Measurements from ENCODE around the gene LYRM7.
"Not testable (repeated sequence)": the region's sequence is repeated elsewhere in the genome, so short reads cannot be mapped to it uniquely, and the experiment has no call there.

LYRM7 gene

DNA sequence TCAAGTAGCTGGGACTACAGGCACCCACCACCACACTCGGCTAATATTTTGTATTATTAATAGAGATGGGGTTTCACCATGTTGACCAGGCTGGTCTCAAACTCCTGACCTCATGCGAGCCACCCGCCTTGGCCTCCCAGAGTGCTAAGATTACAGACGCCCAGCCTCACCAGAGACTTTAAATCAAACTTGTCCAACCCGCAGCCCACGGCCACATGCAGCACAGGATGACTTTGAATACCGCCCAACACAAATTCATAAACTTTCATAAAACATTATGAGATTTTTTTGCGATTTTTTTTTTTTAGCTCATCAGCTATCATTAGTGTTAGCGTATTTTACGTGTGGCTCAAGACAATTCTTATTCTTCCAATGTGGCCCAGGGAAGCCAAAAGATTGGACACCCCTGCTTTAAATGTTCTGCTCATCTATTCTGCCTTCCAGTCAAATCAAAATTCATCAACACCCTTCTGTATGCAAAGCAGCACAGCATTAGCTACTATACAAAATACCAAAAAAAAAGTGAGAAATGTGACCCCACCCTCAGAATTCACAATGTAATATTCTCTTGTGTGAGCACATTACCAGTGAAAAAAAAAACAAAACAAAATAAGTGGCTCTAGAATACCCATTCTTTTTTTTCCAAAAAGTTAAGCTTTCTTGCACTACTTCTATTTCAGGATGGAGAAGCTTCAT, 50.4 kb downstream of the LYRM7 start:
- DNase-seq (ENCODE audit: low read depth in 2 of 2), result no peak

DNA sequence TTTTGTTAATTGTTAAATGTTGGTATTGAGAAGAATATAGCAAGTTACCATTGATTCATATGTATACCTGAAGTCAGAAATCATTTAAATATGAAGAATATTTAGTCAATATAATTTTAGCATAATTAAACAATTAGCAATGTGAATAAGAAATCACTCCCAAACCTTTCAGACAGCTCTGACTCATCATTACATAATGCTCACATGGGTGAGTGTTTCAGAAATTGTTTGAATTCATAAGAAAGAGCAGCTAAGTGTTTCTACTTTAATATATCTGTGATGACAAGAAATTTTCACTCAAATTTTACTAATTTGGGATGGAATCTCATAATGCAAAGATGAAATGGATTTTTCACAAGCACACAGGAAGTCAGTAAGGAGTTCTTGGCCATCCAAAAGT, 51.1 kb downstream of the LYRM7 start:
- no peak for DNase-seq (ENCODE audit: low read depth in 2 of 2)

DNA sequence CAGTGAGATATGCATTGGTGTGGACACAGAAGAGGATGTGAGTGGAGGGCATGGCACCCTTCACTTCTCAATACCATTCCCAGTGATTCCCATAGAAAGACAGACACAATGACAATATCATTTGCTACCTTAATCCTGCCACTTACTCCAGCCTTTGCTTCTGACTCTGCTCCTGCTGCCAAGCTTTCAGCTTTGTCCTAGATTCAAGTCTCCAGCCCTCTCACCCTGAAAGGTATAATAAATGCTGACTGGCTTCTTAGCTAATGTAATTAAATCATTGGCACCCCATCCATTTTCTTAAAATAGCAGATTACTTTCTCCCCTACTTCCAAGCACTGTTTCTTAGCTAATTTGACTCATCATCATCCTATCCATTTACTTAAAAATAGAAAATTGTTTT, 52.0 kb downstream of the LYRM7 start:
- DNase-seq (ENCODE audit: low read depth in 2 of 2), result no peak

DNA sequence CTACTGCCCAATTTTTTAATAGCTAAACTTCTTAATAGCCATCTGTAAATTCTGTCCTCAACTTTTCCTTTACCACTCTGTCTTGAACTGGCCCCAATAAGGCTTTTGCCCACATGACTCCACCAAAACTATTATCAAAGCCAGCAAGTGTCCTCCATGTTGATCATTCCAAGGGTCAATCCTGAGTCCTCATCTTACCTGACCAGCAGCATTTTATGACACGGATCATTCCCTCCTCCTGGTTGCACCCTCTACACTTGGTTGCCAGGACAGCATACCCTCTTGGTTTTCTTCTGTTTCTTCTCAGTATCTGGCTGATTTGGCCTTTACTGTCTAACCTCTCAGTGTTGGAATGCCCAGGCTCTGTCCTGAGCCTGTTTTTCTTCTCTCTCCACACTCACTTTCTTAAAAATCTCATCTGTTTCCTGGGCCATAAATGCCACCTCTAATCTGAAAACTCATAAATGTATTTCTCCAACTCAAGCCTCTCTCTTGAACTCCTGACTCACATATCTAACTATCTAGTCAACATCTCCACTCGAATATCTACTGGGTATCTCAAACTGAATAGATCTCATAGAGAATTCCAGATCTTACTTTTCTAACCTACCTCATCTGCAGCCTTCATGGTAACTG, 53.1 kb downstream of the LYRM7 start:
- DNase-seq (ENCODE audit: low read depth in 2 of 2), result no peak

DNA sequence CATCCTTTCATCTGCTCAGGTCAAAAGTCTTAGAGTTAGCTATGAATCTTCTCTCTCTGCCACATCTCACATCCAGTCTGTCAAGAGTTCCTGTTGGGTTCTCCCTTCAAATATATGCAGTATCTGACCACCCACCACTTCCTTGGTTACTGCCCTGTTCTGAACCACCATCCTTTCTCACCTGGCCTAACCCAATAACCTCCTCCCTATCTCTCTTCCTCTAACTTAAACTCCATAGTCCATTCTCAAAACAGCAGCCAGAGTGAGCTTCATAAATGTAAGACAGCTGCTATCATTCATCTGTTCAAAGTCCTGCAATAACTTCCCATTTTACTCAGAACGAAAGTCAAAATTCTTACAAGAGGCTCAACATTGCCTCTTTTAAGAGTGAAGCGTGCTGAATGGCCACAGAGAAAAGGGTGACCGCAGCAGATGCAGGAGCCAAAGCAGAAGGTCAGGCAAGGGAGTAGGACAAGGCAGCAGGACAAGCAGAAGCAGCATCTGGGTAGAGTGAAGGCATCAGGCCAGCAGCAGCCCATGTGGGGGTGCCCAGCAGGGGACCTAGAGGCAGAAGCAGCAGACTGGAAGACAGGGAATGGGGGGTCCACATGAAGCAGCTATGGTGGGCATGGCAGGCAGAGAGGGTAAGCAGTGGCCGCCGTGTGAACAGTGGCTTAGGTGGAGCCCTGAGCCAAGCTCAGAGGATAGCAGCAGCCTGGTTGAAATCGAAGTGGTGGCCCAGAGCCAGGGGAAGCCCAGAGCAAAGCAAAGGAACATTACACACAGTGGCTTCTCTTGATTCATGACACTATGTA, 53.9 kb downstream of the LYRM7 start:
- no peak for DNase-seq (ENCODE audit: low read depth in 2 of 2)

DNA sequence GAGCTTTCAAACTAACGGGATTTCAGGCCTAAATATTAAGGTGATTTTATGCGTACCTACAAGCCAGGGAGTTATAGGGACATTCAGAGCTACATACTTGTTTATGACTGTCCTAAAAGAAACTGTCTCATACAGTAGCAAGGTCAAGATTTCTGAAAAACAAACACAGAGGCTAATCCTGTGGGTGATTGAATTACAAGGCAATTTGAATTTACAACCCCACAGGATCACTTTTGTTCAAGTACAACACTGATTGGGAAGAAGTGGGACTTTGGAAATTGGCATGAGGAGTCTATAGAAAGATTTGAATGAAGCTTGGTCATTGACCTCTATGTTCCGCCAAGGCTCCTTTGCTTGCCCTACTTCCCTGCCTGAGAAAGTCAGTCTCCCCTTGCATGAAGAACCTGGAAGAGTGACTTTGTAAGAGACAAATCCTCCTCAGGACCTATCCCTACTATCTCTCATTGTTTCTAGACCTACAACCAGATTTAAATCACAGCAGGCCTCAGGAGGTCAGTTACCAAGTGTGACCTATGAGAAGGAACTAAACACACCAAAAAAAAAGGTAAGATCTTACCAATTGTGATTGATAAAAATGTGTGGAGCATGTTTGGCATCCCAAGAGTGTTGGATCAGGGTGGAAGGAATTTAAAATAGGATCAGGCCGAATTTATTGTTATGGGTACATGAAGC, 54.7 kb downstream of the LYRM7 start:
- DNase-seq (ENCODE audit: low read depth in 2 of 2), result no peak

DNA sequence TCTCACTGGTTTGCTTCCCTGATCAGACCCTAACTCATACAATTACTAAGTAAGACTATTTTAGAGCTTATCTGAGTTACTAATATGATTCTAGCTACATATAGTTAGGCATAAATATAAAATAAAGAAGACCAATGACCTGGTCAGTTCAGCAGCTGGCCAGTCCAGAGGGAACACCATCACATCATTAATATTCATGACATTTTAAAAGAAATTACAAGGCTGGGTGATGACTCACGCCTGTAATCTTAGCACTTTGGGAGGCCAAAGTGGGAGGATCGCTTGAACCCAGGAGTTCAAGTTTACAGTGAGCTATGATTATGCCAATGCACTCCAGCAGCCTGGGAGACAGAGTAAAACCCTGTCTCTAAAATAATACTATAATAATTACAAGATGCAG, 56.2 kb downstream of the LYRM7 start:
- no peak for DNase-seq (ENCODE audit: low read depth in 2 of 2)

DNA sequence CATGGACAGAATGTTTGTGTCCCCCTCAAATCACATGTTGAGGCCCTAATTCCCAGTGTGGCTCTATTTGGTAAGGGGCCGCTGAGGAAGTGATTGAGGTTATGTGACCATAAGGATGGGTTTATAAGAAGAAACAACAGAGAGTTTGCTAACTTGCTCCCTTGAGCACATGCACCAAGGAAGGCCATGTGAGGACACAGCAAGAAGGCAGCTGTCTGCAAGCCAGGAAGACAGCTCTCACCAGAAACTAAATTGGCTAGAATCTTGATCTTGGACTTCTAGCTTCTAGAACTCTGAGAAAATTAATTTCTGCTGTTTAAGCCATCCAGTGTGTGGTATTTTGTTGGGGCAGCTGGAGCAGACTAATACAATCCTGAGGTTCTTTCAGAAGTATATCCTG, 57.9 kb downstream of the LYRM7 start:
- no peak for DNase-seq (ENCODE audit: low read depth in 2 of 2)

DNA sequence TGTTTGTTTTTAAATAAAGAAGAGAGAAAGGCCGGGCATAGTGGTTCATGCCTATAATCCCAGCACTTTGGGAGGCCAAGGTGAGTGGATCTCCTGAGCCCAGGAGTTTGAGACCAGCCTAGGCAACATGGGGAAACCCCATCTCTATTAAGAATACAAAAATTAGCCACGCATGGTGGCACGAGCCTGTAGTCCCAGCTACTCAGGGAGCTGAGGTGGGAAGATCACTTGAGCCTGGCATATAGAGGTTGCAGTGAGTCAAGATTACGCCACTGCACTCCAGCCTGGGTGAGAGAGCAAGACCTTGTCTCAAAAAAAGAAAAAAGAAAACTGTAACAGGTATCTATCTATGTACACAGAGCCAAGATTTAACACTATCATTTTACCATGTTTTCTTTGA, 58.9 kb downstream of the LYRM7 start:
- no peak for DNase-seq (ENCODE audit: low read depth in 2 of 2)

DNA sequence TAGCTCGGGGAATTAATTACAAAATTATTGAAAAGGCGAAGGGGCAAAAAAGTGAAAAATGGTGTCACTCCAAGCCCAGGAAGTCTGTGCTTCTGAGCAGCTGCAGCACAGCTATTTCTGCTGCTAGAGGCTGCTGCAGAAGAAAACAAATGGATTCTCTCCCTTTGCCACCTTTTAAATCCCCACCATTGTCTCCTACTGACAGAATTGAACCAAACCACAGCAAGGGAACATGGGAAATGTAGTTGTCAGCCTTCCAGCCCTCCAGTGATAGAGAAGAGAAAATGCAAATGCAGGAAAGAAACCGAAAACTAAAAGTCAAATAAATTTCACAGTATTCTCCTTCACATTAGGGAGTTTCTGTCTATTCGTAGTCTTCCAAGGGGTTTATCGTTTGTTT, 59.7 kb downstream of the LYRM7 start:
- DNase-seq (ENCODE audit: low read depth in 2 of 2), result no peak

DNA sequence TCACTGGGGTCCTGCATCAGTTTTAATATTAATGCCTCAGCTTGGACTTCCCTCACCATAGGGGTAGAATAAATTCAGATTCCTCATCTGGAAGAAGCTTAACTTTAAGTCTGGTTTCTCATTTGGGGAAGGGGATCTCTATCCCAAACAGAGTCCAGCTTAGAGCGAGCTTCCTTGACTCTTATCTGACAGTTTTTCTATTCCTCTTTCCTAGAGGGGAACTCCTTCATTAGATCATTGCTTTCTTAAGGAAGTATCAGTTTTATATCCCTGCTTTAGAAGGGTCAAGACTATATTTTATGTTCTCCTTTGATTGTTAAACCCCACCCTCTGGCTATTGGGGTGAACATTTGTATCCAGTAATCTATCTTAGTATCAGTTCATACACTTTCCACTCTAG, 68.9 kb downstream of the LYRM7 start:
- DNase-seq (ENCODE audit: low read depth in 2 of 2), result no peak

DNA sequence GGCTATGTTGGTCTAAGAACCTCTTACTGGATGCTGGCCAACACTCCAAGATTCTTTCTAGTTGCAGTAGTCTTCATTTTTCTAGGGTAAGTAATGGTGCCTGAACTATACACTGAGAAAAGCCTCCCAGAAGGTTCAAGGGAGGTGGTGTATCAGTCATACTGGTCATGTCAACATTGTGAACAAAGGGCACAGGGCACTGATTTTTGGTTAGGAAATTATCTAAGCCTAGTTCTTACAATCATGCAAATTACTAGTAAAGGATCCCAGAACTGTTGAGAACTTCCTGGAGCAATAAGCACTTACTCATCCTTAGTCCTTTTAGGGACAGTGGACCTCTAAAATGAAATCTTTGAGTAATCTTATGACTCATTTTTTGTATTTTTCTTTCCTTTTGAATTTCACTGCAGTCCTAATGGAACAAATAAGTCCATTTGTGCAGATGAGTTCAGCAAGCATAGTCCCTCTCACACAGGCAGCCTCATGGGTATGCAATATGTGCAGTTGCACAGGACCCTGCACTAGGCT, 72.0 kb downstream of the LYRM7 start:
- no peak for DNase-seq (ENCODE audit: low read depth in 2 of 2)

DNA sequence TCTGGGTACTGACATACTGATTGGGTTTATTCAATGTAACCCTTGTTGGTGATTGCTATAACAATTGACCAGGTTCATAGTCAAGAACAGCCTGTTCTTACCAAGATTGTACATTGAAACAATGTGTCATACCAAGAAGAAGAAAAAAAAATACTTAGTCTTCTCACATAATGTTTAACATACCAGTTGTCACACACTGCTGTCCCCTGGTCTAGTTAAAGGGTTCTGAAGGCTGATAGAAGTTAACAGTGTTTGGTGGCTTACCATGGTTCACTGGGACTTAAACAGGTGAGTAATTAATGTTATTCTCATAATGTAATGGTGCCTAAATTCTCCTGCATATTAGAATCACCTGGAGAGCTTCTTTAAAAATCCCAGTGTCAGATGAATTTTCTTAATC, 74.6 kb downstream of the LYRM7 start:
- no peak for DNase-seq (ENCODE audit: low read depth in 2 of 2)

DNA sequence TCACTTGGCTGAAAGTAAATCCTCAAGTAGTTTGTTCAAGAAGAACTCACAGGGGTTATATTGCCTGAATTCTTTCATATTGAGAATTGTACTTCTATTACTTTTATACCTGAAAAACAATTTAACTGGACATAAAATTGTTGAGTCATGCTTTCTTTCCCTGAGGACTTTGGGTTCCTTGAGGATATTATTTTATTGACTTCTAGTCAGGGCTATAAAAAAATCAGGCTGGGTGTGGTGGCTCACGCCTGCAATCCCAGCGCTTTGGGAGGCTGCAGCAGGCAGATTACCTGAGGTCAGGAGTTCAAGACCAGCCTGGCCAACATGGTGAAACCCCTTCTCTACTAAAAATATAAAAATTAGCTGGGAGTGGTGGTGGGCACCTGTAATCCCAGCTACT, 75.2 kb downstream of the LYRM7 start:
- DNase-seq (ENCODE audit: low read depth in 2 of 2), result no peak

DNA sequence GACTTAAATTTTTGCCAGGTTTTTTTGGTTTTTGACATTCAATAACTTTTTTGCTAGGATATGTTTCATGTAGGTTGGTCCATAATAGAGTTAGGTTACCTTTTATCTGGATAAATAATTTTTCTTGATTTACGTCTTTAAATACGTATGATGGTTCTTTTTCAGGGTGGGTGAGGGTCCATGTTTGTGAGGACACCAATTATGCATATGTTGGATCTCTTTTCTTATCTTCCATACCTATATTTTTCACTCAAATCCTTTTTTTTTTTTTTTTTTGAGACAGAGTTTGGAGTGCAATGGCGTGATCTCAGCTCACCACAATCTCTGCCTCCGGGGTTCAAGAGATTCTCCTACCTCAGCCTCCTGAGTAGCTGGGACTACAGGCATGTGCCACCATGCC, 75.8 kb downstream of the LYRM7 start:
- DNase-seq (ENCODE audit: low read depth in 2 of 2), result no peak

DNA sequence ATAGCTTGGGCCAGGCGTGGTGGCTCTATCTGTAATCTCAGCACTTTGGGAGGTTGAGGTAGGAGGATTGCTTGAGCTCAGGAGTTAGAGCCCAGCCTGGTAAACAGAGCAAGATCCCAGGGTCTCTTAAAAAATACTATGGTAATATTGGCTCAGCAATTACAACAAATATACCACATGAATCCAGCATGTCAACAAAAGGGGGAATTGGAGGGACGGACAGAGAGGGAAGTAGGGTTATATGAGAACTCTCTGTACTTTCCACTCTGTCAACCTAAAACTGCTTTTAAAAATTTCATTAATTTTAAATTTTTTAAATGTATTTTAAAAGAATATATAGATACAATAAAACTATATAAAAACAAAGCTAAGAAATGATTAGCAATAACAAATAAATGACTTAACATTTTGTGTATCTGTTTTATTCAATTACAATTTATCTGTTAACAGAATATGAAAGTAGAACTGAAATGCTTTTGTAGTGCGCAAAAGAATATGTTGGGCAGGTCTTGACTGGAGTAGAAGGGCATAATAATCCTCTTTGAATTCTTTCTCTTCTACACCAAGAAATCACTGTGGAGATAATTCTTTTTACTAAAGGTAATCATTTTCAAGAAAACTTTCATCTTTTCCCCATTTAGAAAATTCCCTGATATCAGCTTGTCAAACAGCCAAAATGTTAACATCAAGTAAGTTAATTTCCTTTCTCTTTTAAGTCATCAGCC, 80.2 kb downstream of the LYRM7 start:
- DNase-seq (ENCODE audit: low read depth in 2 of 2), result no peak

DNA sequence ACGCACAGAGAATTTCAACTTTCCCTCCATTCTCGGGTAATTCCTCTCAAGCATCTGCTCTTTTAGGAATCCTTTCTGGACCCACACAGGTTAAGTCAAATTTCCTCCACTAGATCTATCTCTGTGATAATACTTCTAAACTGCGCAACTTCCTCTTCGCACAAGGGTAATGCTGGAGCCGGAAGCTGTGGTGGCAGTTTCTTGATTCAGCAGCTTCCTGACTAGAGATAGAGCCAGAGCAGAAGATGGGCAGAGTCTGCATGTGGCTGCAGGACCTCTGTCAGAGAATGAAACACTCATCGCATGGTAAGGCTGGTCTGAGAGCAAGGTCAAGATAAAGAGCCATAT, 82.1 kb downstream of the LYRM7 start:
- peak in 1 of 2 donors; percentile 65 for DNase-seq (ENCODE audit: low read depth in 2 of 2)

DNA sequence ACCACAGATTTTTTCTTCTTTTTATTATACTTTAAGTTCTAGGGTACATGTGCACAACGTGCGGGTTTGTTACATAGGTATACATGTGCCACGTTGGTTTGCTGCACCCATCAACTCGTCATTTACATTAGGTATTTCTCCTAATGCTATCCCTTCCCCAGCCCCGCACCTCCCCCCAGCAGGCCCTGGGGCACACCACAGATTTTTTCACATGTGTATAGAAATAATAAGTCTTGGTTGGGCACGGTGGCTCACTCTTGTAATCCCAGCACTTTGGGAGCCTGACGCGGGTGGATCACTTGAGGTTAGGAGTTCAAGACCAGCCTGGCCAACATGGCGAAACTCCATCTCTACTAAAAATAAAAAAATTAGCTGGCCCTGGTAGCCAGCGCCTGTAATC, 83.3 kb downstream of the LYRM7 start:
- not testable (repeated sequence) for DNase-seq (ENCODE audit: low read depth in 2 of 2)

DNA sequence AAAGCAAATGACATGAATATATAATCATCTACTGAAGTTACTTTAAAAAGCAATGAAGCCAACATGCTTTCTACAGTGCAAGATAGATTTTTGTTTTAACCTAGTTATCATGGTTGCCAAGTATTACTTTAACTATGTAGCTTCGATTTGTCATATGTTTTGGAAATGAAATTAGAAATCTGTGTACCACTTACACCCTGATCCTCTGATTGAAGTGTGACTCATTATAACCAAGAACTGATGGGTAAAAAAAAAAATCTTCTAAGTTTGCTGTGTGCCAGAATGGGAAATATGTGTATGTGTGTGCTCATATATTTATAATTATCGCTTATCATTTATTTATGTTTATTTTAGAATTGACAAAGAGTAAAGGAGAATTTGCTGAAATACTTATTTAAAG, 84.0 kb downstream of the LYRM7 start:
- DNase-seq (ENCODE audit: low read depth in 2 of 2), result no peak
